ENCODE measurements around the gene NGRN.
"Not testable (repeated sequence)": the region's sequence is repeated elsewhere in the genome, so short reads cannot be mapped to it uniquely, and the experiment has no call there.

NGRN gene

GRCh38 chr15:90305355-90305754 is 39.9 kb downstream of the NGRN start:
- H3K4me1 ChIP-seq (ENCODE audit: control insufficient read depth, insufficient read depth, low read length) = peaks cover 23% of the 10 kb centered on the region
- not testable (repeated sequence) for H3K9me3 ChIP-seq (ENCODE audit: control insufficient read depth, low read length); DNase-seq (ENCODE audit: low read depth); H3K27me3 ChIP-seq (replicated peaks; ENCODE audit: control insufficient read depth, insufficient read depth, low read length); H3K9ac ChIP-seq (ENCODE audit: low read length); H3K4me3 ChIP-seq (ENCODE audit: low read length); H3K36me3 ChIP-seq (ENCODE audit: control insufficient read depth, insufficient read depth, low read length, severe bottlenecking)

- no peak overlapping the region for H3K9ac ChIP-seq (ENCODE audit: low read length)
- no peaks in the 10 kb centered on the region for H3K36me3 ChIP-seq (ENCODE audit: control insufficient read depth, insufficient read depth, low read length, severe bottlenecking)
- no peaks in the 10 kb centered on the region for H3K9me3 ChIP-seq (ENCODE audit: control insufficient read depth, low read length)
- no peak for DNase-seq (ENCODE audit: low read depth)
- H3K4me1 ChIP-seq (ENCODE audit: control insufficient read depth, insufficient read depth, low read length) = peaks cover 23% of the 10 kb centered on the region
- H3K4me3 ChIP-seq (ENCODE audit: low read length) = no peak overlapping the region
- no peaks in the 10 kb centered on the region for H3K27me3 ChIP-seq (replicated peaks; ENCODE audit: control insufficient read depth, insufficient read depth, low read length)
Observed at GRCh38 chr15:90305932-90306331, 40.5 kb downstream of the NGRN start.

GRCh38 chr15:90306560-90306959 is 41.1 kb downstream of the NGRN start:
- Histone ChIP-seq H3K9me3 (ENCODE audit: control insufficient read depth, low read length) (no peaks in the 10 kb centered on the region), H3K27me3 (replicated peaks; ENCODE audit: control insufficient read depth, insufficient read depth, low read length) (no peaks in the 10 kb centered on the region), H3K4me1 (ENCODE audit: control insufficient read depth, insufficient read depth, low read length) (peaks cover 18% of the 10 kb centered on the region), H3K9ac (ENCODE audit: low read length) (no peak overlapping the region), H3K4me3 (ENCODE audit: low read length) (no peak overlapping the region), H3K36me3 (ENCODE audit: control insufficient read depth, insufficient read depth, low read length, severe bottlenecking) (no peaks in the 10 kb centered on the region)
- no peak for DNase-seq (ENCODE audit: low read depth)

GRCh38 chr15:90307661-90308060 is 42.2 kb downstream of the NGRN start:
- Histone ChIP-seq H3K4me1 (ENCODE audit: control insufficient read depth, insufficient read depth, low read length) (peaks cover 12% of the 10 kb centered on the region), H3K27me3 (replicated peaks; ENCODE audit: control insufficient read depth, insufficient read depth, low read length) (no peaks in the 10 kb centered on the region), H3K36me3 (ENCODE audit: control insufficient read depth, insufficient read depth, low read length, severe bottlenecking) (no peaks in the 10 kb centered on the region), H3K4me3 (ENCODE audit: low read length) (no peak overlapping the region), H3K9me3 (ENCODE audit: control insufficient read depth, low read length) (no peaks in the 10 kb centered on the region), H3K9ac (ENCODE audit: low read length) (no peak overlapping the region)
- no peak for DNase-seq (ENCODE audit: low read depth)

GRCh38 chr15:90309020-90309419 is 43.5 kb downstream of the NGRN start:
- H3K27me3 ChIP-seq (replicated peaks; ENCODE audit: control insufficient read depth, insufficient read depth, low read length) = no peaks in the 10 kb centered on the region
- H3K4me1 ChIP-seq (ENCODE audit: control insufficient read depth, insufficient read depth, low read length) = peaks cover 12% of the 10 kb centered on the region
- no peak for DNase-seq (ENCODE audit: low read depth)
- H3K36me3 ChIP-seq (ENCODE audit: control insufficient read depth, insufficient read depth, low read length, severe bottlenecking) = no peaks in the 10 kb centered on the region
- no peak overlapping the region for H3K9ac ChIP-seq (ENCODE audit: low read length)
- H3K9me3 ChIP-seq (ENCODE audit: control insufficient read depth, low read length) = no peaks in the 10 kb centered on the region
- H3K4me3 ChIP-seq (ENCODE audit: low read length) = no peak overlapping the region

GRCh38 chr15:90315278-90315982 is 50.0 kb downstream of the NGRN start:
- Histone ChIP-seq H3K4me1 (ENCODE audit: control insufficient read depth, insufficient read depth, low read length) (peaks cover 12% of the 10 kb centered on the region), H3K9ac (ENCODE audit: low read length) (no peak overlapping the region), H3K4me3 (ENCODE audit: low read length) (no peak overlapping the region), H3K27me3 (replicated peaks; ENCODE audit: control insufficient read depth, insufficient read depth, low read length) (no peaks in the 10 kb centered on the region), H3K9me3 (ENCODE audit: control insufficient read depth, low read length) (no peaks in the 10 kb centered on the region), H3K36me3 (ENCODE audit: control insufficient read depth, insufficient read depth, low read length, severe bottlenecking) (no peaks in the 10 kb centered on the region)
- peak; percentile 69 for DNase-seq (ENCODE audit: low read depth)

- DNase-seq (ENCODE audit: low read depth) = no peak
- Histone ChIP-seq H3K4me1 (ENCODE audit: control insufficient read depth, insufficient read depth, low read length) (peaks cover 12% of the 10 kb centered on the region), H3K36me3 (ENCODE audit: control insufficient read depth, insufficient read depth, low read length, severe bottlenecking) (no peaks in the 10 kb centered on the region), H3K9ac (ENCODE audit: low read length) (no peak overlapping the region), H3K4me3 (ENCODE audit: low read length) (no peak overlapping the region), H3K27me3 (replicated peaks; ENCODE audit: control insufficient read depth, insufficient read depth, low read length) (no peaks in the 10 kb centered on the region), H3K9me3 (ENCODE audit: control insufficient read depth, low read length) (no peaks in the 10 kb centered on the region)
Observed at GRCh38 chr15:90316139-90316538, 50.7 kb downstream of the NGRN start.

GRCh38 chr15:90318591-90318990 is 53.1 kb downstream of the NGRN start:
- Histone ChIP-seq H3K4me3 (ENCODE audit: low read length) (no peak overlapping the region), H3K9ac (ENCODE audit: low read length) (no peak overlapping the region), H3K27me3 (replicated peaks; ENCODE audit: control insufficient read depth, insufficient read depth, low read length) (no peaks in the 10 kb centered on the region), H3K9me3 (ENCODE audit: control insufficient read depth, low read length) (no peaks in the 10 kb centered on the region), H3K4me1 (ENCODE audit: control insufficient read depth, insufficient read depth, low read length) (peaks cover 12% of the 10 kb centered on the region), H3K36me3 (ENCODE audit: control insufficient read depth, insufficient read depth, low read length, severe bottlenecking) (no peaks in the 10 kb centered on the region)
- DNase-seq (ENCODE audit: low read depth) = no peak

GRCh38 chr15:90320062-90320884 is 54.8 kb downstream of the NGRN start:
- no peaks in the 10 kb centered on the region for H3K27me3 ChIP-seq (replicated peaks; ENCODE audit: control insufficient read depth, insufficient read depth, low read length)
- peak overlapping the region; percentile 63 for H3K9ac ChIP-seq (ENCODE audit: low read length)
- H3K4me3 ChIP-seq (ENCODE audit: low read length) = no peak overlapping the region
- peak; percentile 96 for DNase-seq (ENCODE audit: low read depth)
- H3K36me3 ChIP-seq (ENCODE audit: control insufficient read depth, insufficient read depth, low read length, severe bottlenecking) = no peaks in the 10 kb centered on the region
- H3K9me3 ChIP-seq (ENCODE audit: control insufficient read depth, low read length) = no peaks in the 10 kb centered on the region
- H3K4me1 ChIP-seq (ENCODE audit: control insufficient read depth, insufficient read depth, low read length) = peaks cover 12% of the 10 kb centered on the region

- H3K4me1 ChIP-seq (ENCODE audit: control insufficient read depth, insufficient read depth, low read length) = peaks cover 7% of the 10 kb centered on the region
- no peak for DNase-seq (ENCODE audit: low read depth)
- no peak overlapping the region for H3K9ac ChIP-seq (ENCODE audit: low read length)
- H3K27me3 ChIP-seq (replicated peaks; ENCODE audit: control insufficient read depth, insufficient read depth, low read length) = no peaks in the 10 kb centered on the region
- H3K4me3 ChIP-seq (ENCODE audit: low read length) = no peak overlapping the region
- no peaks in the 10 kb centered on the region for H3K9me3 ChIP-seq (ENCODE audit: control insufficient read depth, low read length)
- H3K36me3 ChIP-seq (ENCODE audit: control insufficient read depth, insufficient read depth, low read length, severe bottlenecking) = no peaks in the 10 kb centered on the region
Observed at GRCh38 chr15:90320885-90321278, 55.4 kb downstream of the NGRN start.
